Calu3 (cell line): ENCODE measurements around the gene SMAD3. TPM values are rescaled to one million over a fixed set of nuclear protein-coding genes. Genes with fewer than 3 reads are reported as not detected.

ENCODE experiments used
- BruUV-seq: library from RNA; stranded (reverse); fragments of 400-500 nt; replicated peaks from 2 replicates; lab custom pipeline; 2021; lab: Mats Ljungman, UMichigan
- CTCF ChIA-PET: fragments of 300-600 bp; sonication (Branson Sonifier 250); formaldehyde crosslinking; loops from one replicate; lab custom pipeline; 2022; ENCODE audit warnings: antibody characterized with exemption; lab: Charles Lee
- DNase-seq: peaks from one replicate; pipeline ENCODE4 v3.0.0; 2022
- H3K27ac Mint-ChIP-seq: one replicate; pipeline ENCODE4 v1.8.0; 2022; ENCODE audit warnings: mixed read lengths; ENCODE audit not compliant: unreplicated experiment
- H3K27me3 Mint-ChIP-seq: one replicate; pipeline ENCODE4 v1.8.0; 2022; ENCODE audit warnings: mixed read lengths; ENCODE audit not compliant: unreplicated experiment
- H3K36me3 Mint-ChIP-seq: one replicate; pipeline ENCODE4 v1.8.0; 2022; ENCODE audit warnings: mild to moderate bottlenecking, moderate library complexity, mixed read lengths; ENCODE audit not compliant: insufficient read depth, unreplicated experiment
- H3K4me1 Mint-ChIP-seq: one replicate; pipeline ENCODE4 v1.8.0; 2022; ENCODE audit warnings: mild to moderate bottlenecking, low read depth, mixed read lengths; ENCODE audit not compliant: unreplicated experiment
- H3K4me3 Mint-ChIP-seq: one replicate; pipeline ENCODE4 v1.8.0; 2022; ENCODE audit warnings: mild to moderate bottlenecking, low read depth, moderate library complexity, mixed read lengths; ENCODE audit not compliant: unreplicated experiment
- H3K9me3 Mint-ChIP-seq: one replicate; pipeline ENCODE4 v1.8.0; 2022; ENCODE audit warnings: low read depth, mixed read lengths; ENCODE audit not compliant: unreplicated experiment
- intact Hi-C: fragments of 100-400 bp; cut with micrococcal nuclease; formaldehyde crosslinking; loops from one replicate; pipeline ENCODE4 v1.10.0; 2022; ENCODE audit not compliant: unreplicated experiment
- total RNA-seq: library from RNA; stranded (reverse); gene quantifications from 2 replicates; pipeline ENCODE4 v1.2.3, GENCODE V29; 2022
- TF ChIP-seq, protein P1 (sequence below): fragments of 200-600 bp; IDR thresholded peaks from one replicate; pipeline ENCODE4 v1.8.0; 2022; ENCODE audit warnings: antibody characterized with exemption; ENCODE audit not compliant: unreplicated experiment

SMAD3 gene
- total RNA-seq, 1 experiment from 2014 or later, result 121 TPM

- CTCF ChIA-PET, result interaction anchor here (0.7 kb wide), 2 partner anchors 120 to 367 kb away, joined by 3 to 5 read pairs; no protein-coding TSS in a partner anchor
- no TSS peak for BruUV-seq
- intact Hi-C loops, result no loop called here
- no peaks in the 10 kb centered on the region for H3K9me3 Mint-ChIP-seq
- H3K4me1 Mint-ChIP-seq, result no peaks in the 10 kb centered on the region
- no peak overlapping the region for H3K27ac Mint-ChIP-seq
- DNase-seq, result no peak
- H3K27me3 Mint-ChIP-seq, result no peaks in the 10 kb centered on the region
- TF ChIP-seq, protein P1, sequence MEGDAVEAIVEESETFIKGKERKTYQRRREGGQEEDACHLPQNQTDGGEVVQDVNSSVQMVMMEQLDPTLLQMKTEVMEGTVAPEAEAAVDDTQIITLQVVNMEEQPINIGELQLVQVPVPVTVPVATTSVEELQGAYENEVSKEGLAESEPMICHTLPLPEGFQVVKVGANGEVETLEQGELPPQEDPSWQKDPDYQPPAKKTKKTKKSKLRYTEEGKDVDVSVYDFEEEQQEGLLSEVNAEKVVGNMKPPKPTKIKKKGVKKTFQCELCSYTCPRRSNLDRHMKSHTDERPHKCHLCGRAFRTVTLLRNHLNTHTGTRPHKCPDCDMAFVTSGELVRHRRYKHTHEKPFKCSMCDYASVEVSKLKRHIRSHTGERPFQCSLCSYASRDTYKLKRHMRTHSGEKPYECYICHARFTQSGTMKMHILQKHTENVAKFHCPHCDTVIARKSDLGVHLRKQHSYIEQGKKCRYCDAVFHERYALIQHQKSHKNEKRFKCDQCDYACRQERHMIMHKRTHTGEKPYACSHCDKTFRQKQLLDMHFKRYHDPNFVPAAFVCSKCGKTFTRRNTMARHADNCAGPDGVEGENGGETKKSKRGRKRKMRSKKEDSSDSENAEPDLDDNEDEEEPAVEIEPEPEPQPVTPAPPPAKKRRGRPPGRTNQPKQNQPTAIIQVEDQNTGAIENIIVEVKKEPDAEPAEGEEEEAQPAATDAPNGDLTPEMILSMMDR, result no peak
- peaks cover 4% of the 10 kb centered on the region for H3K36me3 Mint-ChIP-seq
- no peak overlapping the region for H3K4me3 Mint-ChIP-seq
These were observed 29.5 kb upstream of the SMAD3 start for GRCh38 chr15:67035886-67036285.

GRCh38 chr15:67036775-67037555 lies 28.4 kb upstream of the SMAD3 start:
- no peaks in the 10 kb centered on the region for H3K27me3 Mint-ChIP-seq
- BruUV-seq, result no TSS peak
- no peak for DNase-seq
- no peak overlapping the region for H3K27ac Mint-ChIP-seq
- peaks cover 4% of the 10 kb centered on the region for H3K36me3 Mint-ChIP-seq
- H3K9me3 Mint-ChIP-seq, result no peaks in the 10 kb centered on the region
- CTCF ChIA-PET, result interaction anchor here (0.5 to 0.7 kb wide), 3 partner anchors 119 to 1669 kb away, joined by 3 to 5 read pairs (median 4); no protein-coding TSS in a partner anchor
- H3K4me3 Mint-ChIP-seq, result no peak overlapping the region
- peaks cover 3% of the 10 kb centered on the region for H3K4me1 Mint-ChIP-seq
- intact Hi-C loops, result no loop called here
- TF ChIP-seq, protein P1, result no peak

- intact Hi-C loops, result no loop called here
- peaks cover 11% of the 10 kb centered on the region for H3K4me1 Mint-ChIP-seq
- peaks cover 4% of the 10 kb centered on the region for H3K36me3 Mint-ChIP-seq
- no peaks in the 10 kb centered on the region for H3K27me3 Mint-ChIP-seq
- BruUV-seq, result no TSS peak
- H3K4me3 Mint-ChIP-seq, result no peak overlapping the region
- no peaks in the 10 kb centered on the region for H3K9me3 Mint-ChIP-seq
- CTCF ChIA-PET, result no interaction called here
- TF ChIP-seq, protein P1, result no peak
- no peak overlapping the region for H3K27ac Mint-ChIP-seq
- DNase-seq, result no peak
These were observed 27.7 kb upstream of the SMAD3 start for GRCh38 chr15:67037694-67038093.

GRCh38 chr15:67038736-67039135 lies 26.7 kb upstream of the SMAD3 start:
- intact Hi-C loops, result no loop called here
- no peaks in the 10 kb centered on the region for H3K27me3 Mint-ChIP-seq
- H3K4me1 Mint-ChIP-seq, result peaks cover 19% of the 10 kb centered on the region
- CTCF ChIA-PET, result interaction anchor here (1.2 kb wide), 1 partner anchor 14 kb away, joined by 3 read pairs; no protein-coding TSS in a partner anchor
- peak overlapping the region; percentile 68 for H3K27ac Mint-ChIP-seq
- no peaks in the 10 kb centered on the region for H3K9me3 Mint-ChIP-seq
- no peak overlapping the region for H3K4me3 Mint-ChIP-seq
- DNase-seq, result no peak
- TF ChIP-seq, protein P1, result no peak
- H3K36me3 Mint-ChIP-seq, result peaks cover 4% of the 10 kb centered on the region
- BruUV-seq, result no TSS peak
